Ovary (tissue), 9 donors: ENCODE data around the gene CLK2. TPM values are rescaled to one million over a fixed set of nuclear protein-coding genes. Genes with fewer than 3 reads are reported as not detected.
A peak's percentile ranks its signal among the peaks of the same experiment; 100 is the strongest.
"Not testable (repeated sequence)": the region's sequence is repeated elsewhere in the genome, so short reads cannot be mapped to it uniquely, and the experiment has no call there.

Source experiments
- DNase-seq, 5 donors: peaks; one replicate each; pipeline ENCODE4 v3.0.0-alpha.2; 2019 to 2020
- H3K27ac ChIP-seq, 2 donors: fragments of 200-600 bp; one replicate each; pipeline versions ENCODE4 v1.5.1 to v1.8.0; 2019 to 2022
- H3K27me3 ChIP-seq: fragments of 200-600 bp; one replicate; pipeline ENCODE4 v1.8.0; 2022
- H3K36me3 ChIP-seq: fragments of 200-600 bp; sonication (generic); one replicate; pipeline ENCODE4 v1.5.1; 2019
- H3K4me1 ChIP-seq: one replicate; pipeline ENCODE4 v1.8.1; 2013; ENCODE audit warnings: mild to moderate bottlenecking, moderate library complexity; ENCODE audit not compliant: insufficient read depth
- H3K4me3 ChIP-seq: fragments of 200-600 bp; sonication (generic); one replicate; pipeline ENCODE4 v1.5.1; 2017
- H3K9me3 ChIP-seq, 2 donors: fragments of 200-600 bp in 1 of 2; sonication (generic) in 1 of 2; one replicate each; pipeline versions ENCODE4 v1.5.1 to v1.8.1; 2013 to 2019; ENCODE audit warnings: mild to moderate bottlenecking in 1 of 2, moderate library complexity in 1 of 2
- CTCF ChIP-seq, 3 donors: fragments of 450-650 bp in 2 of 3; fragments of 200-600 bp in 1 of 3; IDR thresholded peaks; one replicate each; pipeline versions ENCODE4 v1.5.1 to v1.8.0; 2016 to 2022; ENCODE audit warnings: antibody characterized with exemption in 3 of 3, mild to moderate bottlenecking in 1 of 3
- EP300 ChIP-seq: sonication (generic); formaldehyde crosslinking; IDR thresholded peaks from one replicate; pipeline ENCODE4 v1.6.1; 2017; ENCODE audit warnings: antibody characterized with exemption
- POLR2A ChIP-seq: fragments of 450-650 bp; IDR thresholded peaks from one replicate; pipeline ENCODE4 v1.6.1; 2017; ENCODE audit warnings: antibody characterized with exemption, mild to moderate bottlenecking, moderate library complexity
- WGBS, 3 donors: extraction: QIAGEN DNeasy Blood & Tissue Kit in 1 of 3; methylation state at CpG; one replicate each; pipeline versions ENCODE4 v1.1.5 to v1.1.7; 2013 to 2017; 5-methylcytosine and 5-hydroxymethylcytosine counted together
- intact Hi-C, 4 donors: fragments of 100-400 bp; cut with DNase I; formaldehyde crosslinking; loops; one replicate each; pipeline versions ENCODE4 v1.11.0 to v1.15.1; 2022 to 2023
- polyA plus RNA-seq, 2 donors: library from polyadenylated mRNA; stranded (reverse); fragments of 200-250 nt in 1 of 2; fragments of 350-450 nt in 1 of 2; fragmentation: Illumina TruSeq in 1 of 2; extraction: RNeasy Lipid Tissue Mini Kit (QIAGEN cat#74804) in 1 of 2; gene quantifications; one replicate each; pipeline ENCODE4 v1.2.3, GENCODE V29; 2013 to 2014
- total RNA-seq, 7 donors: library from RNA; depleted of rRNA in 2 of 7; stranded (reverse); fragments of >200 nt in 2 of 7; fragmentation: NEBNext Ultra II Directional in 3 of 7; extraction: Animal tissue kit (Norgen Biotek cat#: 25700) in 3 of 7; gene quantifications; one replicate each; pipeline versions ENCODE4 v1.1.0 to v1.2.4, GENCODE V29; 2016 to 2023
- donor health status: DM: no; HTN: no; CAD: no; lungs with moderate emphysema.
- donor health status: DM: no; HTN: no; CAD: no.
- donor health status: Bipolar disorder and iron deficiency.
- donor health status: DM: yes; HTN: yes; CAD: no.
- donor health status: DM: no; HTN: no; CAD: no.
- donor health status: DM: yes; HTN: yes; CAD: no.

Gene CLK2
- total and polyA plus RNA-seq, 9 donors: 37.9 to 60.9 (median 50.1) TPM

- 54 to 80% (median 62%) methylated on average over 3 of the region's 3 CpGs for WGBS, 3 donors
- H3K27ac ChIP-seq, H3K36me3 ChIP-seq, DNase-seq, H3K27me3 ChIP-seq, H3K4me3 ChIP-seq, intact Hi-C loops, H3K4me1 ChIP-seq, H3K9me3 ChIP-seq: not testable (repeated sequence)
Measured at GRCh38 chr1:155231302-155231701, 42.0 kb downstream of the CLK2 start.

GRCh38 chr1:155228096-155228427, 45.2 kb downstream of the CLK2 start:
- no peaks in the 10 kb centered on the region for H3K9me3 ChIP-seq
- no peaks in the 10 kb centered on the region for H3K36me3 ChIP-seq
- peak overlapping the region; percentile 24 for H3K4me3 ChIP-seq
- WGBS, 3 donors: 21 to 31% (median 24%) methylated on average over 9 of the region's 9 CpGs
- DNase-seq: no peak
- peaks cover 9% of the 10 kb centered on the region for H3K4me1 ChIP-seq
- intact Hi-C loops: loop anchor here in 1 of 4 donors (5.0 kb wide), 1 partner anchor 36 kb away; no protein-coding TSS in a partner anchor
- TF ChIP-seq EP300: no peak
- TF ChIP-seq CTCF (IDR thresholded peaks at IDR 0.05): no peak
- no peak for TF ChIP-seq POLR2A
- peak overlapping the region; percentile 3 to 82 for H3K27ac ChIP-seq
- H3K27me3 ChIP-seq: no peaks in the 10 kb centered on the region

- WGBS, 3 donors: 0 to 1% (median 0%) methylated on average over 39 to 42 of the region's 42 CpGs
- intact Hi-C loops: loop anchor here in 2 of 4 donors (2.0 to 5.0 kb wide), 2 partner anchors 21 to 35 kb away; partner anchors contain the start of gene THBS3 (in 1 of the 2)
- Histone ChIP-seq H3K4me1 (peaks cover 6% of the 10 kb centered on the region), H3K36me3 (no peaks in the 10 kb centered on the region), H3K9me3 (no peaks in the 10 kb centered on the region), H3K27ac (peak overlapping the region; percentile 42 to 82), H3K27me3 (no peaks in the 10 kb centered on the region), H3K4me3 (peak overlapping the region; percentile 55)
- peak; percentile 97 to 99 (median 98) for DNase-seq
- peak; percentile 65 for TF ChIP-seq POLR2A
- TF ChIP-seq CTCF (IDR thresholded peaks at IDR 0.05): no peak
Measured at GRCh38 chr1:155227261-155228095, 45.8 kb downstream of the CLK2 start.

- Histone ChIP-seq H3K4me1 (no peaks in the 10 kb centered on the region), H3K36me3 (no peaks in the 10 kb centered on the region), H3K27ac (peak overlapping the region; percentile 42 to 72), H3K4me3 (peak overlapping the region; percentile 55), H3K27me3 (no peaks in the 10 kb centered on the region), H3K9me3 (no peaks in the 10 kb centered on the region)
- peak in 4 of 5 donors; percentile 53 to 65 (median 56) for DNase-seq
- intact Hi-C loops: loop anchor here in 2 of 4 donors (2.0 to 5.0 kb wide), 2 partner anchors 20 to 35 kb away; partner anchors contain the start of gene THBS3 (in 1 of the 2)
- TF ChIP-seq EP300 (no peak), POLR2A (no peak), CTCF (IDR thresholded peaks at IDR 0.05) (no peak)
- WGBS, 3 donors: 0 to 1% (median 0%) methylated on average over 19 of the region's 19 CpGs
Measured at GRCh38 chr1:155226910-155227260, 46.4 kb downstream of the CLK2 start.
